Adrenal gland (tissue), 5 donors: Measurements from ENCODE around the gene DHX16.

Experiments
- CTCF ChIP-seq, 6 experiments: fragments of 450-650 bp in 4 of 6; fragments of 200-600 bp in 2 of 6; sonication (generic) in 1 of 6; IDR thresholded peaks; 1 replicate in 5 of 6; 2 replicates in 1 of 6; pipeline versions ENCODE4 v1.5.1 to v1.8.0; 2016 to 2021; ENCODE audit warnings: antibody characterized with exemption in 6 of 6, mild to moderate bottlenecking in 2 of 6, moderate library complexity in 1 of 6
- POLR2A ChIP-seq, 2 donors: fragments of 450-650 bp; IDR thresholded peaks; one replicate each; pipeline ENCODE4 v1.6.1; 2017; ENCODE audit warnings: antibody characterized with exemption in 2 of 2, mild to moderate bottlenecking in 2 of 2, moderate library complexity in 1 of 2
- donor health status: DM: no; HTN: no; CAD: no.

GRCh38 chr6:30651143-30651542 lies 21.7 kb downstream of the DHX16 start:
- TF ChIP-seq CTCF (IDR thresholded peaks at IDR 0.05) (no peak), POLR2A (IDR thresholded peaks at IDR 0.05) (no peak)
